ENCODE measurements around the gene GRAMD1B.

DNA sequence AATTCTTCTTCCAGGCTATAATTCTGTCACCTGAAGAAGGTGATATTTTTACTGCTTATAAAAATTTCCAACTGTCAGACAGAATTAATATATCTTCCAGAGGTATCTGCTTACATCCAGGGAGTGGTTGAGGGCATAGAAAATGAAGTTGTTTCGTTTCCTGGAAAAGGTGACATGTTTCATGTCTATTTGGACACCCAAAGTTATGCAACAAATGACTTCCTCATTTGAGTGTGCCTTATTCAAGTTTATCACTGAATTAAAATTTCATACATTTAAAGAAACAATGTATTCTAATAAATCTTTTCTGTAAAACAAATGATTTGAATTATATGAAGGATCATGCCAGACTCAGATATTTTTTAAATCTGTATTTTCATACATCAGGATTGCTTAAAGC, 8.5 kb upstream of the GRAMD1B start:
- TF ChIP-seq, protein P1, sequence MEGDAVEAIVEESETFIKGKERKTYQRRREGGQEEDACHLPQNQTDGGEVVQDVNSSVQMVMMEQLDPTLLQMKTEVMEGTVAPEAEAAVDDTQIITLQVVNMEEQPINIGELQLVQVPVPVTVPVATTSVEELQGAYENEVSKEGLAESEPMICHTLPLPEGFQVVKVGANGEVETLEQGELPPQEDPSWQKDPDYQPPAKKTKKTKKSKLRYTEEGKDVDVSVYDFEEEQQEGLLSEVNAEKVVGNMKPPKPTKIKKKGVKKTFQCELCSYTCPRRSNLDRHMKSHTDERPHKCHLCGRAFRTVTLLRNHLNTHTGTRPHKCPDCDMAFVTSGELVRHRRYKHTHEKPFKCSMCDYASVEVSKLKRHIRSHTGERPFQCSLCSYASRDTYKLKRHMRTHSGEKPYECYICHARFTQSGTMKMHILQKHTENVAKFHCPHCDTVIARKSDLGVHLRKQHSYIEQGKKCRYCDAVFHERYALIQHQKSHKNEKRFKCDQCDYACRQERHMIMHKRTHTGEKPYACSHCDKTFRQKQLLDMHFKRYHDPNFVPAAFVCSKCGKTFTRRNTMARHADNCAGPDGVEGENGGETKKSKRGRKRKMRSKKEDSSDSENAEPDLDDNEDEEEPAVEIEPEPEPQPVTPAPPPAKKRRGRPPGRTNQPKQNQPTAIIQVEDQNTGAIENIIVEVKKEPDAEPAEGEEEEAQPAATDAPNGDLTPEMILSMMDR (IDR thresholded peaks at IDR 0.05), result no peak
- no peak for TF ChIP-seq POLR2A (IDR thresholded peaks at IDR 0.05)
